Activated naive CD4-positive, alpha-beta T cell (primary cell): ENCODE measurements around the gene PARK7.

Experiments
- DNase-seq, 4 experiments: peaks; one replicate each; lab custom pipeline; 2025; lab: John Stamatoyannopoulos, UW

The PARK7 gene

DNA sequence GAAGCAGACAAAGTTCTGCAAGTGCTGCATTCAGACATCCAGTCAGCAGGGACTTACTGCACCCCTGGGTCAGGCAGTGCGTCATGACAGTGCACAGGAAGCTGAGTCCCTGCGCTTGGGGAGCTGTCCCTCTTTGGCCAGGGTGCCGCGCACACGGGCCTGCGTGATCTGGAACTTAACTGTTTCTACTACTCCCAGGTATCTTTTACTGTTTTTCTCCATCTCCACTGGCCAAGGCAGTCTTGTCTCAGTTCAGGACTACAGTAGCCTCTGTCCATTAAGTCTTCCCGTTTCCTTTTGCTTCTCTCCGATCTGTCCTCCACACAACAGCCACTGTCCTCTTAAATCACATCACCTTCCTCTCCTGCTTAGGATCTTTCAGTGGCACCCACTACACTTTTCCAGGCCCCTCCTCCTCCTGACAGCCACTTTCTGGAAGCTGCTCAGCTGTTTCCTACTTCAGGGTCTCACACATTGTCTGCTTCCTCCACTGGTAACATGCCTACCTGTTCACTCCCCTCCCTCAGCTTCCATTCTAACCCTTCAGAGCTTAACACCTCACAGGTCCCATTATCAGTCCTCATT, 48.7 kb downstream of the PARK7 start:
- no peak for DNase-seq

DNA sequence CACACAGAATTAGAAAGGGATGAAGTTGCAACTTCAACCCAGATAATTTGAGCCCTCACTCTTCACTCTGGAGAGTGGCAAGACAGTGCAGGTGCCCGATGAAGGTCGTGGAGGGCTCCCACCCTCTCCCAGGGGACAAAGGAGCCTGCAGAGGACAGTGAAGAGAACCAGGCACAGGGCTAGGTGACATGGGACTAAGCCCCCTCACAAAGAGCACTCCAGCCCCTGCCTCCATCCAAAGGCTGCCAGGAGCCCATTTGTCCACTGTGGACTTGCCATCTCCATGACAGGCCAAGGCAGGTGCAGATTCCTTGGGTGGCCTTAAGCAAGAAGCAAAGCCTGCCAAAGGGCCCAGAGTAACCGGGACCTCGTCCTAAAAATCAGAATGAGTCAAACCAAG, 49.5 kb downstream of the PARK7 start:
- DNase-seq: no peak

- no peak for DNase-seq
Measured at GRCh38 chr1:8011923-8012858, 50.7 kb downstream of the PARK7 start.

GRCh38 chr1:8012955-8013354, 51.4 kb downstream of the PARK7 start:
- DNase-seq: no peak

- no peak for DNase-seq
Measured at GRCh38 chr1:8013399-8013798, 51.9 kb downstream of the PARK7 start.

DNA sequence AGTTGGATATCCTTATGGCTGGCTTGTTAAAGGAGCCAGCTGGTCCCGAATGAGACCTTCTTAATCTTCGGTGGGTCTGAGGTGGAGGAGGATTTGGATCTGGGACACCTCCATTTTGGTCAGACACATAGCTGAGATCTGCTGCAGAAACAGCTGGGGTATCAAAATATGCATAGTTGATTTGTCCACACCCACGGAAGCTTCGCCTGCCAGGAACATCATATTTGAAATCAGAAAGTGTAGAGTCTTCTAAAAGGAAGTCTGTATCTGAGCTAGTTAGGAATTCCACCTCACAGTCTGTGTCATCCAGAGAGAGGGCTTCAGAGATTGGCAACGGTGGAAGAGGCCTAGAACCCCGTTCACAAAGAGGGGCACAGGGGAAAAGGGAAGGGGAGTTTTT, 52.3 kb downstream of the PARK7 start:
- DNase-seq: no peak

DNA sequence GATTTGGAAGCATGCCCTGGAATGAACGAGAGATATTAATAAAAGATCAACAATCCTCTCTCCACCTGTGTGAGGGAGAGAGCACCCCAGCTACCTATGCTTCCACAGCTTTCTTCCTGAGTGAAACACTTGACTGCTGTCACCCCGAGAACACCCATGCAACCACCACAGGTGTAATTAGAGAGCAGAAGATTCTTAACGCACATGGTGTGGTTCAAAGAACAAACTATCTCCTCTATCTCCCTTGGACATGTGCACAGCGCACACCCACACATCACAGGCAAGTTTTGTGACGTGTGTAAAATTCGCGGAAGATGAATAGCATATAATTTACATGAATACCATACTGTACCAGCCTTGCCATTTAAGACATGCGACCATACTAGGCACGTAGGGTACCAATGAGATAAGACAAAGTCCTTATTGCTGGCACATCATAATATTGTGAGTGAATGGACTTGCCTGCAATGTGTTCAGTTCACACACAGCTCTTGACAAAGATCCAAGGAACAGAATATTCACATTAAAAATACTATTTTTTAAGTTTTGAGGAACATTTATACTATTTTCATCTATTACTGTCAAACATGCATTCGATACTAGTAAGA, 53.0 kb downstream of the PARK7 start:
- no peak for DNase-seq

- peak in 1 of 4 experiments; percentile 3 for DNase-seq
Measured at GRCh38 chr1:8015036-8015808, 53.7 kb downstream of the PARK7 start.

DNA sequence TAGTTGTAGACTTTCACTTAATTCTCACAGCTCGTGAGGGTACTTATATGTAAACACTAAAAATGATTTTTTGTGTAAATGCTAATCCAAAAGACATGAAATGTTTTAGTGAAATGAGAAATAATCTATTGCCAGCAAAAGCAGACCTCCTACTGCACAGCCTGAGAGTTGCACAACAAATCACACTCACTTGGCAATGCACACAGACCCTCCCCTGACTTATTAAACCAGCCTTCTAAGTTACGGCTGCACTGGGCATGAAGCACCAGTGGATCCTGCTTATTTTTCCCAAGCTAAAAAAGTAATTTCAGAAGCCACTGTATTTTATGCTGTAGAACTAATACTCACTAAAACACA, 54.3 kb downstream of the PARK7 start:
- DNase-seq: no peak

DNA sequence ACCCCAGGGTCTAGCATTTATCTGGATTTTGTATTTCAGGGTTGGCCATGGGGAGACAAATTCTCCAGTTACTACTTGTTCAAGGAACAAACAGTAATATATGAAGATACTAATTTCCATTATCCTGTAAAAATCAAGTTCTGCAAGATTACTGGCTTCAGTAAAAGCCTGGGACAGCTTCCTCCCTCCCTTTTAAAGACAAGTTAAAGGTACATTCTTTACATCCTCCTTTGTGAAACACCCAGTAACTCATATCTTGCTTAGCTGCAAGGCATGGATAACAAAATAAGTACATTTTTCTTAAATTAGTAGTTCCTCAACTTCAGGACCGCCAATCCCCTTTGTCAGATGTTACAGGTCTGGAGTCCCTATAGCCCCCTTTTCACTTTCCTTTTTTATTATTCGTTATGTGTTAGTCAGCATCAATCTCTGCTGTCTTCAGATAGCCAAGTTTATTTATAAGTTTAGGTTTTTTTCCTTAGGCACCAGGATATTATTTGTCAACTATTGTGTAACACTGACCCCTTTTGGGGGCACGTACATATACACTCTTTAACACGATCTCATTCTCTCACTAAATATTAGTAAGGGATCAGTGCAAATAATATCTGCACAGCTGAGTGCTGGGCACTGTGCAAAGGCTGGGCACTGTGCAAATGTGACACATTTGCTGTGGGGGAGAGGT, 54.8 kb downstream of the PARK7 start:
- DNase-seq: no peak

DNA sequence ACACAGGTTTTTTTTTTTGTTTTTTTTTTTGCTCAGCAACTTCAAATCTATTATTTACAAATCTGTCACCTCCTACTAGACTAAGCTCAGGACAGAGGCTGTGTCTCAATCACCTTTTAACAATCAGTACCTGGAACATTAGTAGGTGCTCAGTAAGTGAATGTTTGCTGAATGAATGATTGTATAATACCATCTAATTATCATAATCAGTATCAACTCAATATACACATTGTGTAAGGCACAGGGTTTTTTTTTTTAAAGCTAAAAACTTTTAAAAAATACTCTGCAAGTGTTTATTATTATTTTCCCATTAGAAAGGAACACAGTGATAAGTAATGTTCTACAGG, 55.4 kb downstream of the PARK7 start:
- DNase-seq: no peak

GRCh38 chr1:8017495-8018197, 56.1 kb downstream of the PARK7 start:
- DNase-seq: no peak

DNA sequence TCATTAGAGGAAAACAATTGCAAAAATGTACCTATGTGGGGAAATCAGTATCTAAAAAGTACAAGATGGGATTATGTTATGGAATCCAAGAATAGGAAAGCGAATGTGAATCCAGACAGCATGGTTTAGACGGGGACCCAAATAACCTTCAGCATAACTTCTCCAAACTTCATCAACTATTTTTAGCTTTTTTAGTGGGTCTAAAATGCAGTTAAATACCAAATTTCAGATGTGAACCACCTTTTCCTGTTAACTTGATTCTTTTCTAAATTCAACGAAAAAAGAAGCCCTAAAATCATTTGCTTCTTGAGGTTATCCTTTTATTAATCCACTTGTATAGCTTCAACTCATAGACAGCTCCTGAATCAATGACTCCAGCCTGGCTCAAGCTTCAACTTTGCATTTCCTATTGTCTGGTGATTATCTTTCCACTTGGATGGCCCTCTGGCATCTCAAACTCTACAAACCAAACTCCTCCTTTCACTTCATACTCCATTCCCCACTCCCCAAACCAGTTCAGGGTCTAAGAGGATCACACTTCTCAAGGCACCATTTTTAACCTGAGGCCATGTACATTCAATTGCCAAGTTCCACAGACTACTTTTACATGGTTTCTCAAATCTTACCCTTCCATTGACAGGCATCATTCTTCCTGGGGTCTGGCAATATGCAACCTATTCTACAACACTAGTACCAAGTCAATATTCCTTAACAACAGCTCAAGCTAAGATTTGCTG, 57.1 kb downstream of the PARK7 start:
- DNase-seq: no peak

DNA sequence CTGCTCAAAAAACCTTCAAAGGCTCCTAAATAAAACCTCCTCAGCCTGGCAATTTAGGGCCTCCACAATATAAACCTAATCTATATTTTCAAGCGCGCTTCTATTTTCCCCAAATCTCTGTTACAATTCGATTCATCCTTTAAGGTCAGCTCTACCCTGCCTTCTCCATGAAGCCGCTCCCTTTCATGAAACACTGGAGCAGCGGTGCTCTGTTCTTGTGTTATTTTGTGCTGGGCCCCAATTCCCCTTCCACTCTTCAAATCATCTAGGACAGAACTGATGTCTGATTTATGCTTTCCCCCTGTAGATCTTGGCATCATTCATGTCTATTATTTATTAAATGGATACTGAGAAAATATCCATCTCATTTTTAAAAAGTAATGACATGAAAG, 57.7 kb downstream of the PARK7 start:
- no peak for DNase-seq

GRCh38 chr1:8020032-8020431, 58.5 kb downstream of the PARK7 start:
- no peak for DNase-seq

DNA sequence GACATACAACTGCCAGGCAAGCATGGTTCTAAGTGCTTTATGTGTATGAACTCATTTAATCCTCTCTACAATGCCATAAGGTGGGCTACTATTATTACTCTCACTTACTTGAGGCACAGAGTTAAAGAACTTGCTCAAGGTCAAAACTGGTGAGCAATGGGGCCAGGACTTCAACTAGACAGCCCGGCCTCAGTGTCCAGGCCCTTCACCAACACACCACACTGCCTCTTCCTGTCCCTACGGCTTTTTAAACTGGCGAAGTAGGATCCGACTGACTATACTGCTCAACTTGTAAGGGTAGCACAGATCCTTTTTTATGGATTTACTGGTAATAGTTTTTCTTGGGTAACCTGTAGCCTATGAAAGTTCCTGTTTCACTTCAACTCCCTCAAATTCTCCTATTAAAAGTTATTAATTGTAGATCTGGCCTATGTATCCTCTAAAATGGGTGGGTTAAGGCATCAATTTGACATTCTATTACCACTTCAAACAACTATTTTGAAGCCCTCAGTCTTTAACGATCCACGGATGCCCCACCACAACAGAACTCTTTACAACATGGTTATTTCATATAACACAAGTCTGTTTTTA, 60.3 kb downstream of the PARK7 start:
- DNase-seq: no peak

DNA sequence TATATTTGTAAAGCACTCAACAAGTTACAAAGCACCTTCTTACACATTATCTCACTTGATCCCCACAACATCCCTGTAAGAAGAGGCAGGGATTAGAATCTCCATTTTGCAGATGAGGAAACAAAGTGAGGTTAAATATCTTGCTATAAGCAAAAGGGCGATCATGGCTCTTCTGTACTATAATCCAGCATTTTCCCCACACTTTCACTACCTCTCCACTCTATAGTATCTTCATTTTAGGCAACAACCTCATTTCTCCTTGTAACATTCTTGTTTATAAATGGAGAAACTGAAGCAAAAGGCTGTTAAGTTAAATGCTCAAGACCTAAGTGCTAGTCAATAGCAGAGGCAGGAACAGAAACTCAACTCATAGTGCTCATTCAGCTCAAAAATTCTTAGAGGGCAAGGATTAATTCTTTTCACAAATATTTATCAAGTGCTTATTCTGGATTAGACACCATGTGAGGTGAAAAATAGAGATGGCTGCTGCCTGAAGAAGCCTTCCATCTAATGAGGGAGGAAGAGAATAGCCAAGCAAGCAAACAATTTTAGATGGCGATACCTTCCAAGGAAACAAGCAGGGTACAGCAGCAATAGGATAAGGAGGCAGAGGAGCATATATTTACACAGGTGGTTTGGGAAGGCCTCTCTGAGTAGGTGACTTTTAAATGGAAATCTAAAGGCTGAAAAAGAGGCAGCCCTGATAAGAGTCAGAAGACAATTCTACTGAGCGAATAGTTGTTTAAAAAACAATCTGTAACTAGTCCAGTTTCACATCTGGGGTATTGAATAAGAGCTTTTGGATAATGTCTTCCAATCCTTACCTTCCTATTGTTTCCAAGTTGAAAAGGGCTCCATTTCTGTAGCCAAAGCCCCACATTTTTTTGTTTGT, 61.1 kb downstream of the PARK7 start:
- no peak for DNase-seq

- DNase-seq: no peak
Measured at GRCh38 chr1:8023287-8023994, 61.9 kb downstream of the PARK7 start.

GRCh38 chr1:8023995-8024313, 62.4 kb downstream of the PARK7 start:
- no peak for DNase-seq
